G401.6 (cell line): ENCODE results near the gene REX1BD.

Source experiments
- FAIRE-seq: peaks from 2 replicates; lab custom pipeline; 2012; peaks lifted over from hg19 to GRCh38; lab: Jason Lieb, UNC

REX1BD gene

GRCh38 chr19:18603255-18603957, 14.8 kb downstream of the REX1BD start:
- FAIRE-seq = no peak

- FAIRE-seq = no peak
These were observed 15.6 kb downstream of the REX1BD start for GRCh38 chr19:18603958-18604819.

GRCh38 chr19:18604820-18605159, 16.2 kb downstream of the REX1BD start:
- no peak for FAIRE-seq

GRCh38 chr19:18605196-18605545, 16.6 kb downstream of the REX1BD start:
- FAIRE-seq = no peak

GRCh38 chr19:18605546-18606280, 17.1 kb downstream of the REX1BD start:
- no peak for FAIRE-seq

GRCh38 chr19:18606281-18607225, 18.0 kb downstream of the REX1BD start, which contains the start of gene CRLF1:
TSS of gene CRLF1 (minus strand) at chr19:18606799. CDS start at chr19:18606656, 143 bp downstream.
- no peak for FAIRE-seq

GRCh38 chr19:18607226-18608101, 18.9 kb downstream of the REX1BD start:
- FAIRE-seq = no peak

- no peak for FAIRE-seq
These were observed 19.7 kb downstream of the REX1BD start for GRCh38 chr19:18608102-18608804.

GRCh38 chr19:18608805-18609716, 20.5 kb downstream of the REX1BD start:
- FAIRE-seq = no peak

- FAIRE-seq = no peak
These were observed 21.1 kb downstream of the REX1BD start for GRCh38 chr19:18609717-18610051.

- FAIRE-seq = no peak
These were observed 21.6 kb downstream of the REX1BD start for GRCh38 chr19:18610245-18610555.

GRCh38 chr19:18610556-18611326, 22.1 kb downstream of the REX1BD start:
- FAIRE-seq = no peak

GRCh38 chr19:18611327-18612050, 22.9 kb downstream of the REX1BD start:
- no peak for FAIRE-seq

GRCh38 chr19:18612051-18612771, 23.6 kb downstream of the REX1BD start:
- no peak for FAIRE-seq

- FAIRE-seq = no peak
These were observed 24.4 kb downstream of the REX1BD start, which contains the start of gene TMEM59L for GRCh38 chr19:18612772-18613588. TSS of gene TMEM59L (plus strand) at chr19:18612870. CDS start at chr19:18612959, 89 bp downstream.

- no peak for FAIRE-seq
These were observed 25.1 kb downstream of the REX1BD start for GRCh38 chr19:18613589-18614234.
